Epithelial cell of esophagus (primary cell): ENCODE results near the gene THEMIS.

Source experiments
- DNase-seq: peaks from one replicate; pipeline ENCODE4 v3.0.0; 2010; ENCODE audit warnings: low read depth
- H3K4me3 ChIP-seq: 2 replicates; pipeline ENCODE4 v1.5.1; 2011; ENCODE audit warnings: mild to moderate bottlenecking, low read length, control low read depth
- CTCF ChIP-seq: IDR thresholded peaks from 2 replicates; pipeline ENCODE4 v1.5.1; 2011; ENCODE audit warnings: low read depth, mild to moderate bottlenecking, low read length, control low read depth, inconsistent platforms; ENCODE audit not compliant: insufficient read depth; ENCODE audit errors: missing control alignments

THEMIS gene

GRCh38 chr6:127768745-127769144, 132.1 kb downstream of the THEMIS start:
- H3K4me3 ChIP-seq, result no peak overlapping the region
- no peak for TF ChIP-seq CTCF
- DNase-seq, result no peak

GRCh38 chr6:127768223-127768622, 132.6 kb downstream of the THEMIS start:
- H3K4me3 ChIP-seq, result no peak overlapping the region
- no peak for DNase-seq
- no peak for TF ChIP-seq CTCF

GRCh38 chr6:127765949-127766348, 134.9 kb downstream of the THEMIS start:
- no peak for TF ChIP-seq CTCF
- DNase-seq, result no peak
- no peak overlapping the region for H3K4me3 ChIP-seq

DNA sequence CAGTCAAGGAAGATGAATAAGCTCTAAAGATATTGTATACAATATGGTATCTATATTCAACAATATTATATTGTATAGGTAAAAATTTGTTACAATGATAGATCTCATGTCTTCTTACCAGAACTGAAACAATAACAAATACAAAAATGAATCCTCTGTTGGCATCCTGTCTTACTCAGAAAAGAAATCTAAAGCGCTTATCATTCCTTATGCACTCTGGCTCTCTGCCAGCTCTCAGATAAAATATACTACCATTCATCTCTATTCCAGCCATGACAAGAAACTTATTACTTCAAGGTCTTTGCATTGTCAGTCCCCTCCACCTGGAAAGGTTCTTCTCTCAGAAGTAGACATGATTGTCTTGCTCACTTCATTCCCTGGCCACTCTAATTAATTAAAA, 138.6 kb downstream of the THEMIS start:
- DNase-seq, result no peak
- TF ChIP-seq CTCF, result no peak
- H3K4me3 ChIP-seq, result no peak overlapping the region

- TF ChIP-seq CTCF, result no peak
- no peak for DNase-seq
- H3K4me3 ChIP-seq, result no peak overlapping the region
Measured at GRCh38 chr6:127761084-127761483, 139.8 kb downstream of the THEMIS start.

DNA sequence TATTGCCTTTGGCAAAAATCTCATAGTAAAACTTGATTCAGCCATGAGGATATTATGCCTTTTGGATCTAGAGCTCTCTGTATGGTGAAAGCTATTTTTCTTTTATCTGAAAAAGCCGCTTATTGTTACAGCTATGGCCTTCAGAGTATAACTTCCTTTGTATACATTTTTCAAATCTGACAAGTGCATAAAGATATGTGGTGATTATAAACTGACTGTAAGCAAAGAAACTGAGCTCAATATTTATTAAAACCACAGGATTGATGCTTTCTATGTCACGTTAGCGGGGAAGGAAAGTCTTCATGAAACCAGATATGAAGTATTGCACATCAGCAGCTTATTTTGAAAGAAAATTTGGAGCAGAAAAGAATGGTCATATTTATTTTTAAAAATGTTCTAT, 151.8 kb downstream of the THEMIS start:
- no peak for TF ChIP-seq CTCF
- no peak for DNase-seq
- H3K4me3 ChIP-seq, result no peak overlapping the region

DNA sequence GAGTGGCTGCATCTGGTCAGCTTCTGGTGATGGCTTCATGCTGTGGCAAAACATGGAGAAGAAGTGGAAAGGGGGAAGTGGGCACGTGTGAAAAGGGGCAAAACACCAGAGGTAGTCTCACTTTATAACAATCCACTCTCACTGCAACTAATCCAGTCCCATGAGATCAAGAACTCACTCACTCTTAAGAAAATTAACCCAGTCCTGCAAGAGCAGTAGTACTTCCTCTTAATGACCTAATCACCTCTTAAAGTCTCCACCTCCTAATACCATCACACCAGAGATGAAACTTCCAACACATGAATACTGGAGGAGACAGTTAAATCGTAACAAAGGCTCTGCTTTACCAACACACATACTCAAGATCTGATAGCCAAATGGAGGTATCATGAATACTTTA, 152.6 kb downstream of the THEMIS start:
- TF ChIP-seq CTCF, result no peak
- H3K4me3 ChIP-seq, result no peak overlapping the region
- DNase-seq, result no peak
